ENCODE results near the gene HUWE1. TPM values are rescaled to one million over a fixed set of nuclear protein-coding genes. Genes with fewer than 3 reads are reported as not detected.

Gene HUWE1, protein sequence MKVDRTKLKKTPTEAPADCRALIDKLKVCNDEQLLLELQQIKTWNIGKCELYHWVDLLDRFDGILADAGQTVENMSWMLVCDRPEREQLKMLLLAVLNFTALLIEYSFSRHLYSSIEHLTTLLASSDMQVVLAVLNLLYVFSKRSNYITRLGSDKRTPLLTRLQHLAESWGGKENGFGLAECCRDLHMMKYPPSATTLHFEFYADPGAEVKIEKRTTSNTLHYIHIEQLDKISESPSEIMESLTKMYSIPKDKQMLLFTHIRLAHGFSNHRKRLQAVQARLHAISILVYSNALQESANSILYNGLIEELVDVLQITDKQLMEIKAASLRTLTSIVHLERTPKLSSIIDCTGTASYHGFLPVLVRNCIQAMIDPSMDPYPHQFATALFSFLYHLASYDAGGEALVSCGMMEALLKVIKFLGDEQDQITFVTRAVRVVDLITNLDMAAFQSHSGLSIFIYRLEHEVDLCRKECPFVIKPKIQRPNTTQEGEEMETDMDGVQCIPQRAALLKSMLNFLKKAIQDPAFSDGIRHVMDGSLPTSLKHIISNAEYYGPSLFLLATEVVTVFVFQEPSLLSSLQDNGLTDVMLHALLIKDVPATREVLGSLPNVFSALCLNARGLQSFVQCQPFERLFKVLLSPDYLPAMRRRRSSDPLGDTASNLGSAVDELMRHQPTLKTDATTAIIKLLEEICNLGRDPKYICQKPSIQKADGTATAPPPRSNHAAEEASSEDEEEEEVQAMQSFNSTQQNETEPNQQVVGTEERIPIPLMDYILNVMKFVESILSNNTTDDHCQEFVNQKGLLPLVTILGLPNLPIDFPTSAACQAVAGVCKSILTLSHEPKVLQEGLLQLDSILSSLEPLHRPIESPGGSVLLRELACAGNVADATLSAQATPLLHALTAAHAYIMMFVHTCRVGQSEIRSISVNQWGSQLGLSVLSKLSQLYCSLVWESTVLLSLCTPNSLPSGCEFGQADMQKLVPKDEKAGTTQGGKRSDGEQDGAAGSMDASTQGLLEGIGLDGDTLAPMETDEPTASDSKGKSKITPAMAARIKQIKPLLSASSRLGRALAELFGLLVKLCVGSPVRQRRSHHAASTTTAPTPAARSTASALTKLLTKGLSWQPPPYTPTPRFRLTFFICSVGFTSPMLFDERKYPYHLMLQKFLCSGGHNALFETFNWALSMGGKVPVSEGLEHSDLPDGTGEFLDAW (N-terminal part only)
- polyA plus RNA-seq (2011; rRNA removed): 73.9 and 76.1 TPM in 2 replicates
- polyA minus RNA-seq (2011; rRNA and poly(A)+ RNA removed): 257 and 301 TPM in 2 replicates

DNA sequence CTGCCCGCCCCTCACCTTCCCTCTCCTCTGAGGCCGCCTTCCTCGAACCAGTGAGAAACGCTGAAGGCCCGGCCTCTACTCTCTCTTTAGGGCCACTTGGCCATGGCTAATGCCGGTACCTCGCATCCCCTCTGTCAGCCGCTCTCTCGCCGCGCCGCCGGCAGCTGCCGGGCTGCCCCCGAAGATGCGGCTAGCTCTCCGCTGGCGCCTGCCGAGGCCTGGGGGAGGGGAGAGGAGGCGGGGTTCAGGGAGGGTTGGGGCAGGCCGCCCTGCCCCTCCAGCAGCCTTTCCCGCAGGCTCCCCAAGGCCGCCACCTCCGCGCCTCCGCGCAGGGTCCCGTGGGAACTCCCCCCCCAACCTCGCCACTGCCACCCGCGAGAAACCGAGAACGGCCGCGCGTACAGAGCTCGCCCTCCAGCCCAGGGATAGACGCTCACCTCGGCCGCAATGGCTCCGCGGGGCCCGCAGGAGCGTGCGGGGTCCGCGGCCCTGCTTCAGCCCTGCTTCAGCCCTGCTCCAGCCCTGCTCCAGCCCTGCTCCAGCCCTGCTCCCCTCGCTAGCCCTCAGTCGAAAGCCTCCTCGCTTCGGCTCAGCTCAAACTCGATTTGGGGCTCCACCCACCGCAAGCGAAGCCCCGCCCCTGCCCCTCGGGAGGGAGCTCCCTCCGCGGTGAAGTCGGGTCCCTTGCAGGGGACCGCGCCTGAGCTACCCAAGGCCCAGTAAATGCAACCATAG, at the start of gene HUWE1:
Gene HUWE1, minus strand, starts transcription at position 569 of the 735 bp plus-strand sequence. CDS start 32,612 bp downstream, outside the sequence.
- POLR2A ChIA-PET: interaction anchor here (0.6 to 1.4 kb wide), 4 partner anchors 10 to 356 kb away, joined by 3 to 5 read pairs (median 4); partner anchors contain the start of gene RIBC1
- H3K27ac ChIP-seq (ENCODE audit: low read depth, low read length): peak within 1 kb of the TSS; percentile 65
- H3K9me3 ChIP-seq (ENCODE audit: control insufficient read depth, insufficient read depth, low read length): no peaks in the 10 kb centered on the region
- CTCF ChIA-PET: interaction anchor here (1.0 kb wide), 1 partner anchor 145 kb away, joined by 3 read pairs; no protein-coding TSS in a partner anchor
- TF ChIP-seq, protein P1, sequence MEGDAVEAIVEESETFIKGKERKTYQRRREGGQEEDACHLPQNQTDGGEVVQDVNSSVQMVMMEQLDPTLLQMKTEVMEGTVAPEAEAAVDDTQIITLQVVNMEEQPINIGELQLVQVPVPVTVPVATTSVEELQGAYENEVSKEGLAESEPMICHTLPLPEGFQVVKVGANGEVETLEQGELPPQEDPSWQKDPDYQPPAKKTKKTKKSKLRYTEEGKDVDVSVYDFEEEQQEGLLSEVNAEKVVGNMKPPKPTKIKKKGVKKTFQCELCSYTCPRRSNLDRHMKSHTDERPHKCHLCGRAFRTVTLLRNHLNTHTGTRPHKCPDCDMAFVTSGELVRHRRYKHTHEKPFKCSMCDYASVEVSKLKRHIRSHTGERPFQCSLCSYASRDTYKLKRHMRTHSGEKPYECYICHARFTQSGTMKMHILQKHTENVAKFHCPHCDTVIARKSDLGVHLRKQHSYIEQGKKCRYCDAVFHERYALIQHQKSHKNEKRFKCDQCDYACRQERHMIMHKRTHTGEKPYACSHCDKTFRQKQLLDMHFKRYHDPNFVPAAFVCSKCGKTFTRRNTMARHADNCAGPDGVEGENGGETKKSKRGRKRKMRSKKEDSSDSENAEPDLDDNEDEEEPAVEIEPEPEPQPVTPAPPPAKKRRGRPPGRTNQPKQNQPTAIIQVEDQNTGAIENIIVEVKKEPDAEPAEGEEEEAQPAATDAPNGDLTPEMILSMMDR (IDR thresholded peaks at IDR 0.05; ENCODE audit: low read depth, low read length): no peak
- peak within 1 kb of the TSS; percentile 68 for H3K4me3 ChIP-seq (ENCODE audit: low read depth, low read length)
- no peak for DNase-seq (ENCODE audit: low read depth, low spot score)
- H3K27me3 ChIP-seq (ENCODE audit: control insufficient read depth, insufficient read depth, low read length): peaks cover 1% of the 10 kb centered on the region

DNA sequence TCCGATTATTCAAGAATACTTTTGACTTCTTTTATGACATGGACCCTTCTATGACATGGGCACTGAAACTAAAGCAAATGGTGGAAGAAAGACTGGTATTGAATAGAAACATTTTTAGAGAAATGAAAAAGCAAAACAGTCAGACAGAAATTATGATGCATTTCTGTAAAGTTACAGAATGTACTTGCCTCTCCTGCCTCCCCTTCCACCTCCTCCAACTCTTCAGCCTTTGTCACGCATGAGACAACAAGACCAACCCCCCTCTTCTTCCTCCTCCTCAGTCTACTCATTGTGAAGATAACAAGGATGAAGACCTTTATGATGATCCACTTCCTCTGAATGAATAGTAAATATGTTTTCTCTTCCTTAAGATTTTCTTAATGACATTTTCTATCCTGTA, 46.3 kb upstream of the HUWE1 start:
- Histone ChIP-seq H3K4me3 (ENCODE audit: low read depth, low read length) (no peak overlapping the region), H3K27me3 (ENCODE audit: control insufficient read depth, insufficient read depth, low read length) (peaks cover 2% of the 10 kb centered on the region), H3K9me3 (ENCODE audit: control insufficient read depth, insufficient read depth, low read length) (no peaks in the 10 kb centered on the region), H3K27ac (ENCODE audit: low read depth, low read length) (no peak overlapping the region)
- no peak for DNase-seq (ENCODE audit: low read depth, low spot score)
- TF ChIP-seq, protein P1 (IDR thresholded peaks at IDR 0.05; ENCODE audit: low read depth, low read length): no peak
- ChIA-PET POLR2A (no interaction called here), CTCF (no interaction called here)

DNA sequence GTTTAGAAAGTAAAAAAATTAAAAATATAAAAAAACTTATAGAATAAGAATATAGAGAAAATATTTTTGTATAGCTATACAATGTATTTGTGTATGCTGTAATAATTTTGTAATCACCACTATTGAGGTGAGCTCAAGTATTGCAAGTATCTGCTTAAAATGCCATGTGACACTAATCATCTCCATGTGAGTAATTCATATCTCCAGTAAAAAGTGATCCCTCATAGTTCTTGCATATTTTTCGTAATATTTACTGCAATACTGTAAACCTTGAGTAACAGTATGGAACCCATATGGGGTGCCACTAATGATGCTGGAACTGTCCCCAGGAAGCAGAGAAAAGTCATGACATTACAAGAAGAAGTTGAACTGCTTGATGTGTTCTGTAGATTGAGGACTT, 43.2 kb upstream of the HUWE1 start:
- ChIA-PET CTCF (no interaction called here), POLR2A (interaction anchor here (1.0 kb wide), 1 partner anchor 44 kb away, joined by 5 read pairs; no protein-coding TSS in a partner anchor)
- Histone ChIP-seq H3K27ac (ENCODE audit: low read depth, low read length) (no peak overlapping the region), H3K4me3 (ENCODE audit: low read depth, low read length) (no peak overlapping the region), H3K9me3 (ENCODE audit: control insufficient read depth, insufficient read depth, low read length) (no peaks in the 10 kb centered on the region), H3K27me3 (ENCODE audit: control insufficient read depth, insufficient read depth, low read length) (peaks cover 2% of the 10 kb centered on the region)
- no peak for DNase-seq (ENCODE audit: low read depth, low spot score)
- TF ChIP-seq, protein P1 (IDR thresholded peaks at IDR 0.05; ENCODE audit: low read depth, low read length): no peak

DNA sequence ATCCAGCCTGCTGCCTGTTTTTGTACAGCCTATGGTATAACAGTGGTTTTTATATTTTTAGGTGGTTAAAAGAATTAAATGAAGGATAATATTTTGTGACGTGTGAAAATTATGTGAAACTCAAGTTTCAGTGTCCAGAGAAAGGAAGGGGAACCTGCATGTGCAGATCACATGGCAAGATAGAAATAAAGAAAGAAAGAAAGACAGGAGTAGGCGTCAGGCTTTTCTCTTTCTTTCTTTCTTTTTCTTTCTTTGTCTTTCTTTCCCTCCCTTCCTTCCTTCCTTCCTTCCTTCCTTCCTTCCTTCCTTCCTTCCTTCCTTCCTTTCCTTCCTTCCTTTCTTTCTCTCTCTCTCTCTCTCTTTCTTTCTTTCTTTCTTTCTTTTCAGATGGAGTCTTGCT, 42.0 kb upstream of the HUWE1 start:
- CTCF ChIA-PET: no interaction called here
- H3K27me3 ChIP-seq (ENCODE audit: control insufficient read depth, insufficient read depth, low read length): no peaks in the 10 kb centered on the region
- H3K4me3 ChIP-seq (ENCODE audit: low read depth, low read length): no peak overlapping the region
- no peak overlapping the region for H3K27ac ChIP-seq (ENCODE audit: low read depth, low read length)
- H3K9me3 ChIP-seq (ENCODE audit: control insufficient read depth, insufficient read depth, low read length): no peaks in the 10 kb centered on the region
- TF ChIP-seq, protein P1 (IDR thresholded peaks at IDR 0.05; ENCODE audit: low read depth, low read length): no peak
- DNase-seq (ENCODE audit: low read depth, low spot score): no peak
- POLR2A ChIA-PET: no interaction called here
